GM19372 (cell line): Measurements from ENCODE around the gene NECAB2.
"Not testable (repeated sequence)": the region's sequence is repeated elsewhere in the genome, so short reads cannot be mapped to it uniquely, and the experiment has no call there.

Experiments
- ATAC-seq: cut with Tn5 transposase; IDR thresholded peaks from one replicate; pipeline ENCODE4 v1.9.1; 2021; ENCODE audit warnings: mild to moderate bottlenecking, low read depth, moderate library complexity; ENCODE audit not compliant: unreplicated experiment

NECAB2 gene

DNA sequence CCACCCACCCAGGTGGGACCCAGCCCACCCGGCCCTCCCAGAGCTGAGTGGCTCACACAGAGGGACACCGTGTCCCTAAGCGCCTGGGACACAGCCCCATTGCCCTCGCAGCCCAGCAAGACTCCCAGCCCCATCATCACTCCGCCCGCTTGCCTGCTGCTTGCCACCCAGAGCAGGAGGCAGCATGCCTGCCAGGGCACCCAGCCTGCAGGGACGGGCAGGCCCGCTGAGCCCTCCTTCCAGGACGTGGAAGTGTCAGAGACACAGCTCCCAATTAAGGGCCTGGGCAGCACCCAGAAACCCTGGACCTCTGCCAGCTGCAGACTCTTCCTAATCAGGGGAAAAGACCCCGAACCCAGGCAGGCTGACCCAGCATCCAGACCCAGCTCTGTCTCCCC lies 32.2 kb upstream of the NECAB2 start:
- ATAC-seq, result no peak

DNA sequence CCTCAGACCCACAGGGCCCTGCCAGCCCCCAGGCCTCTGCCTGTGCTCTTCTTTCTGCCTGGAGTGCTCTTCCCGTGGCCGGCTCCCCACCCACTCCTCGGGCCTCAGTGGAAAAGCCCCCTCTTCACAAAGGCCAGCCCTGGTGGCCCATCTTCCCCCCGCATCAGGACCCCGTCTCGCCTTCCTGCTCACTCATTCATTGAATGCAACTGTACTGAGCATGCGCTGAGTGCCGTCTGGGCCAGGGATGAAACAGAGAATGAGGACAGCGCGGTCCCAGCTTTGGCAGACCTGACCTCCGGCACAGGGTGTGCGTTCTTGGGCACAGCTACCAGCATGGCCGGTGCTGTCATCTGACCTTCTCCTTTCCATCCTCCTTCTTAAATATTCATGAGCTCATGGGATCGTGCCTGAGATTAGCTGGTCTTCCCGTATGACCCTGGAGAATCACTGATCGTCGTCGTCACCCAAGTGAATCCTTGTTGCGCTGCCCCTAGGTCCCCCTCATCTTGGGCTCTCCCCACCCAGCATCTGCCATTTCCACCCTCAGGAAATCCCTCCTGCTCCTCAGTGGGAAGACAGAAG lies 31.4 kb upstream of the NECAB2 start:
- ATAC-seq, result no peak

- no peak for ATAC-seq
These were observed 30.8 kb upstream of the NECAB2 start for GRCh38 chr16:83937267-83937666.

GRCh38 chr16:83937922-83938885 lies 29.8 kb upstream of the NECAB2 start:
- no peak for ATAC-seq

DNA sequence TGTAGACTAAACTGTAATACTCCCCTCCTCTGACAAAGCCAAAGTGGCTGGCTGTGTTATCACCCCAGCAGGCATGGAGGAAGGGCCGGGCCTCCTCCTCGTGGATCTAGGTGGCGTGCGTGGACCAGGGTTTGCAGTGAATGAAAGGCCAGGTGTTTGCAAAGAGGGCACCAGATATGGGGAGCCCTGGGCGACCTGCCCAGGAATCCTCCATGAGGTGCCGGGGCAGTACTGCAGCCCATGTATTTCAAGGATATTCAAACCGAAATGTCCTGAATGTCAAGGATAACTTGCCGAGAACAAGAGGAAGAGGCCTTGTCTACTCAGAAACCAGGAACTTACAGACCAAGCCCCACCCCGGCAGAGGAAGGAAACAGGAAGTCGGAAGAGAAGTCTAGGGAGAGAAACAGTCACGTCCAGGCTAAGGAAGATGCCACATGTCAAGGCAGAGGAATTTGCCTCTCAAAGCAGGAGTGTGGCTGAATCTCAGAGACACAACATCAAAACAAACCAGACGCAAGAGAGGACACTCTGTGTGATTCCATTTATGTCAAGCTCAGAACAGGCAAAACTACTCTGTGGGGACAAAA lies 28.7 kb upstream of the NECAB2 start:
- no peak for ATAC-seq

- ATAC-seq, result no peak
These were observed 27.9 kb upstream of the NECAB2 start for GRCh38 chr16:83940119-83940518.

DNA sequence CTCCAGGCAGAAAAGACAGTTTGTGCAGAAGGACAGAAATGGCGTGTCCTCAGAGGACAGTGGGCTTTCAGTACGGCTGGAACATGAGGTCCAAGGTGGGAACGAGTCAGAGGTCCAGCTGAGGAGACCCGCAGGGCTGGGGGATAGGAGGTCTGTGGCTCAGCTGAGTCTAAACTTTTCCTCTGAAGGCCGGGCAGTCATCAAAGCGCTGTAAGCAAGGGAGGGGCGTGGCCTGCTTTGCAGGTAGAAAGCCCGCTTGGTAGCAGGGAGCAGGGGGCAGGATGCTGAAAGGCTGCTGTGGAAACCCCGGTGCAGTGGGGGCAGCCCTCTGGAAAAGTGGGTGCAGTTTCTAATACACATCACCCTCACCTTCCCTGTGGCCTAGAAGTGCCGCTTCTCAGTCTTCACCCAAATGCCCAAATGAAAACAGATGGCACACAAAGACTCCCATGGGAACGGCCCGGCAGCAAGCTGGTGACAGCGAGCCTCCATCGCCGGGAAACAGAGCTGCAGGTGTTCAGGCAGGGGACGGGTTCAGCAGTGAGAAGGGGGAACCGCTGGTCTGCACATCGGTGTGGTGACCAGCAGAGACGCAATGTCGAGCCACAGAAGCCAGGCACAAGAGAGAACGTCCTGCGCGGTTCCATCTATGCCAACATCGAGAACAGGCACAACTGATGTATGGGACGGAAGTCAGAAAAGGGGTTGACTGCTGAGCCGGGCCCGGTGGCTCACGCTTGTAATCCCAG lies 27.2 kb upstream of the NECAB2 start:
- ATAC-seq, result no peak

DNA sequence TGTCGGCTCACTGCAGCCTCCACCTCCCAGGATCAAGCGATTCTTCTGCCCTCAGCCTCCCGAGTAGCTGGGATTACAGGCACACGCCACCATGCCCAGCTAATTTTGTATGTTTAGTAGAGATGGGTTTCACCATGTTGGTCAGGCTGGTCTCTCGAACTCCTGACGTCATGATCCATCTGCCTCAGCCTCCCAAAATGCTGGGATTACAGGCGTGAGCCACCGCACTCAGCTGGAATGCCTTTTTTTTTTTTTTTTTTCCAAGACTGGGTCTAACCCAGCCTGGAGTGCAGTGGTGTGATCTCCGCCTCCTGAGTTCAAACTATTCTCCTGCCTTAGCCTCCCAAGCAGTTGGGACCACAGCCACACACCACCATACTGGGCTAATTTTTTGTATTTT lies 26.5 kb upstream of the NECAB2 start:
- not testable (repeated sequence) for ATAC-seq

GRCh38 chr16:83942074-83942473 lies 26.0 kb upstream of the NECAB2 start:
- ATAC-seq, result no peak

- no peak for ATAC-seq
These were observed 25.1 kb upstream of the NECAB2 start for GRCh38 chr16:83942815-83943515.

GRCh38 chr16:83943516-83944050 lies 24.5 kb upstream of the NECAB2 start:
- no peak for ATAC-seq

DNA sequence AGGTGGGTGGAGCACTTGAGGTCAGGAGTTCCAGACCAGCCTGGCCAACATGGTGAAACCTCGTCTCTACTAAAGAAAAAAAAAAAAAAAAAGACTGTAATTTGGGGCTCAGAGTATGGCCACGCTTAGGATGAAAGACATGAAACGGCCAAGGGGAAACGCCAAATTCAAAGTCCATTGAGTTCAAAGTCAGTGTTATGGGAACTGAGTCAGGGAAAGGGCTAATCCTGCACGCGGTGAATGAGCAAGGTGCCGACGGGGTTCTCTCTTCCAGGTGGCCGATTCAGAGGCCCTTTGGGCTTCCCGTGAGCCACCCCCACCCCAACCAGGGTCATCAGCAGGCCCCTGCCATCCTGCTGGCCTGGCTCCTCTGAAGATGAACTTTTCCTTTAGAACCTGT lies 22.5 kb upstream of the NECAB2 start:
- ATAC-seq, result no peak

GRCh38 chr16:83946154-83946780 lies 21.8 kb upstream of the NECAB2 start:
- no peak for ATAC-seq

- ATAC-seq, result no peak
These were observed 21.1 kb upstream of the NECAB2 start for GRCh38 chr16:83946781-83947566.

GRCh38 chr16:83947642-83948234 lies 20.3 kb upstream of the NECAB2 start:
- no peak for ATAC-seq

- ATAC-seq, result no peak
These were observed 18.9 kb upstream of the NECAB2 start for GRCh38 chr16:83948914-83949723.

DNA sequence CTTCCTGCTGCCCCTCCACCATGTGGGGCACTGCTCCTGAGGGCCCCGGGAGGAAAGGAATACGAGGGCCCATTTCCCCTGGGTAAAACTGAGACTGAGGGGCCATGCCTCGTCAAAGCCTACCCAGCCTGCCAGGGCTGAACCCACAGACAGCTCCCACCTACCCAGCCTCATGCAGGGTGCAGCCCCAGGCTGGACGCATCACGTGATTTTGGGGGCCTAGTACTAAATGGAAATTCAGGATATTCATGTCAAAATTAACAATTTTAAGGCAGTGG lies 18.4 kb upstream of the NECAB2 start:
- ATAC-seq, result no peak

DNA sequence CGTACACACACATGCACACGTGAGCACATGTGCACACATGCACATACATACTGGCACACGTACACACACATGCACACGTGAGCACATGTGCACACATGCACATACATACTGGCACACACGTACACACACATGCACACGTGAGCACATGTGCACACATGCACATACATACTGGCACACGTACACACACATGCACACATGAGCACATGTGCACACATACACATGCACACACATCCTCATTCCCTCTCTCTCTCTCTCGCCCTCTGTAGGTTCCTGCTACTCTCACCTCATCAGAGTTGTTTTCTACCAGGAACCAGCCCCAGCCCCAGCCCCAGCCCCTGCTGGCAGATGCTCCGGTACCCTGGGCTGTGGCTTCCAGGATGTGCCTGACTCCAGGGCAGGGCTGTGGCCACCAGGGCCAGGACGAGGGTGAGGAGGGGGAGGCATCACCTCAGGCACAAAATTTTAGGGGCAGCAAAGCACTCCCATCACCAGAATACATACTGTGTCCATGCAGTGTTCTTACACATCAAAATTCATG lies 17.1 kb upstream of the NECAB2 start:
- ATAC-seq, result not testable (repeated sequence)
